Measurements from ENCODE around the gene C1QL4. TPM values are rescaled to one million over a fixed set of nuclear protein-coding genes. Genes with fewer than 3 reads are reported as not detected.

C1QL4 gene
- total RNA-seq, 1 donor from 2014 or later = not detected

GRCh38 chr12:49347311-49348193, 10.6 kb upstream of the C1QL4 start:
- Histone ChIP-seq H3K36me3 (no peaks in the 10 kb centered on the region), H3K27ac (no peak overlapping the region), H3K4me1 (peaks cover 52% of the 10 kb centered on the region), H3K9me3 (no peaks in the 10 kb centered on the region), H3K4me3 (peak overlapping the region; percentile 45), H3K27me3 (ENCODE audit: low read depth) (peaks cover 87% of the 10 kb centered on the region)
- peak; percentile 97 for TF ChIP-seq CTCF (IDR thresholded peaks at IDR 0.05)
- peak; percentile 89 to 90 for ATAC-seq
- intact Hi-C loops (cut with DNase I) = no loop called here
- peak; percentile 76 for DNase-seq

- Histone ChIP-seq H3K27ac (no peak within 1 kb of the TSS), H3K4me3 (peak within 1 kb of the TSS; percentile 45), H3K27me3 (ENCODE audit: low read depth) (peaks cover 94% of the 10 kb centered on the region), H3K9me3 (no peaks in the 10 kb centered on the region), H3K4me1 (peaks cover 59% of the 10 kb centered on the region), H3K36me3 (no peaks in the 10 kb centered on the region)
- intact Hi-C loops (cut with DNase I) = no loop called here
- no peak for TF ChIP-seq CTCF (IDR thresholded peaks at IDR 0.05)
- ATAC-seq (peak; percentile 2 to 24), DNase-seq (no peak)
These were observed 9.8 kb upstream of the C1QL4 start, which contains the start of gene DNAJC22 for GRCh38 chr12:49346659-49347310. Gene DNAJC22, plus strand, starts transcription at chr12:49346888. Its CDS starts 1,985 bp downstream, at chr12:49348873.

DNA sequence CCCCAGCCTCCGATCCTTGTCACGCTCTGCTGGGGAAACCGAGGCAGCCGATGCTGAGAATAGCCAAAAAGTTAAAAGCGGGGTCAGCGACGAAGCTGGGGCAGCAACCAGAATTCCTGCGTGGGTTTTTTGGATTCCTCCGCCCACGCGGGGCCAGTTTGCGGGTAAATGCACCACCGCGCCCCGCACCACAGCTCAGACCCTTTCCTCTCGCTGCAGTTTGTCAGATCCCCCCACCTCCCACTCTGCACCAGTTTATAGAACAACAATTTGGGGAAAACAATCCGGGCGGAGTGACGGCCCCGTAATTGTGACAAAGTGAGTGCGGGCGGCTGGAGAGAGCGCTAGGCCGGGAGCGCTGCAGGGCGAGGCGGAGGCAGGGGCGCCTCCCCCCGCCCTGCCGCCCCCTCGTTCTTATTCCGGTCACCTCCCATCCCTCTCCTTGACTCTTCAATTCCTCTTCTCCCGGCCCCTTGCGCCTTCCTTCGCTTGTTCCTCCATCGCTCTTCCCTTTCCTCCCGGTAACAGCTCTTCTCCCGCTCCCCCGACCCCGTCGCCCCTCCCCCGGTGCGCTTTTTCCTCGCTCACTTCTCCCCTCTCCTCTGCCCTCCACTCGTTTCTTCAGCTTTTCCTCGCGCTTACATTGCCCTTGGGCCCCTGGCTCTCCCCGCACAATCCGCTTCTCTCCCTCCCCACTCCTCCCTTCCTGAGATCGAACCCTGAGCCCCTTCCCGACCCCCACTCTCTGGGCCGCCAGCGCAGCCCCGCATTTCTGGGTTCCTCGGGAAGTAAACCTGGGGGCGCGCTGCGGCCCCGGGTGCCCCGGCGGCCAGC, 9.1 kb upstream of the C1QL4 start:
- no peak for ATAC-seq
- no peak overlapping the region for H3K27ac ChIP-seq
- no peak for TF ChIP-seq CTCF (IDR thresholded peaks at IDR 0.05)
- peak overlapping the region; percentile 45 for H3K4me3 ChIP-seq
- peaks cover 92% of the 10 kb centered on the region for H3K27me3 ChIP-seq (ENCODE audit: low read depth)
- no peaks in the 10 kb centered on the region for H3K9me3 ChIP-seq
- DNase-seq = no peak
- peaks cover 59% of the 10 kb centered on the region for H3K4me1 ChIP-seq
- intact Hi-C loops (cut with DNase I) = no loop called here
- no peaks in the 10 kb centered on the region for H3K36me3 ChIP-seq

GRCh38 chr12:49345051-49345824, 8.2 kb upstream of the C1QL4 start:
- Histone ChIP-seq H3K36me3 (no peaks in the 10 kb centered on the region), H3K4me1 (peaks cover 59% of the 10 kb centered on the region), H3K27ac (no peak overlapping the region), H3K9me3 (no peaks in the 10 kb centered on the region), H3K4me3 (peak overlapping the region; percentile 45), H3K27me3 (ENCODE audit: low read depth) (peaks cover 89% of the 10 kb centered on the region)
- no peak for TF ChIP-seq CTCF (IDR thresholded peaks at IDR 0.05)
- intact Hi-C loops (cut with DNase I) = no loop called here
- ATAC-seq (peak in 1 of 2 donors; percentile 26), DNase-seq (no peak)
